Neuronal stem cell (in vitro differentiated cells): ENCODE data around the gene PAPLN.

ENCODE experiments used
- DNase-seq: peaks from one replicate; pipeline ENCODE4 v3.0.0-alpha.2; 2013; ENCODE audit warnings: low spot score
- H2AFZ ChIP-seq: one replicate; pipeline ENCODE4 v1.6.1; 2013; ENCODE audit warnings: mild to moderate bottlenecking, low read length, inconsistent platforms
- H2AK5ac ChIP-seq: 2 replicates; pipeline ENCODE4 v1.6.1; 2013; ENCODE audit warnings: low read depth, mild to moderate bottlenecking, inconsistent platforms, low read length, moderate library complexity, mixed read lengths
- H2BK120ac ChIP-seq: 2 replicates; pipeline ENCODE4 v1.6.1; 2013; ENCODE audit warnings: low read depth, mild to moderate bottlenecking, inconsistent platforms, low read length, moderate library complexity, mixed read lengths
- H2BK12ac ChIP-seq: one replicate; pipeline ENCODE4 v1.6.1; 2013; ENCODE audit warnings: low read length, inconsistent platforms
- H2BK15ac ChIP-seq: 2 replicates; pipeline ENCODE4 v1.6.1; 2013; ENCODE audit warnings: mild to moderate bottlenecking, low read length, inconsistent platforms, mixed read lengths
- H2BK5ac ChIP-seq: one replicate; pipeline ENCODE4 v1.6.1; 2013; ENCODE audit warnings: inconsistent platforms, mild to moderate bottlenecking, low read length, moderate library complexity
- H3K14ac ChIP-seq: one replicate; pipeline ENCODE4 v1.6.1; 2013; ENCODE audit warnings: low read length, inconsistent platforms
- H3K18ac ChIP-seq: 2 replicates; pipeline ENCODE4 v1.6.1; 2013; ENCODE audit warnings: low read length, inconsistent platforms
- H3K23ac ChIP-seq: 2 replicates; pipeline ENCODE4 v1.6.1; 2013; ENCODE audit warnings: low read depth, mild to moderate bottlenecking, mixed read lengths, low read length, inconsistent platforms; ENCODE audit not compliant: poor library complexity
- H3K27ac ChIP-seq: replicated peaks from 3 replicates; pipeline ENCODE4 v1.5.1; 2013; ENCODE audit warnings: low read length, inconsistent platforms
- H3K27me3 ChIP-seq, 3 experiments: 2 replicates each; pipeline ENCODE4 v1.6.1; 2013; ENCODE audit warnings: low read length in 3 of 3, mild to moderate bottlenecking in 2 of 3, inconsistent platforms in 1 of 3, low read depth in 1 of 3, mixed read lengths in 1 of 3, moderate library complexity in 1 of 3; ENCODE audit not compliant: control insufficient read depth in 3 of 3, insufficient read depth in 3 of 3
- H3K36me3 ChIP-seq, 2 donors: replicated peaks in 1 of 2; 2 replicates each; pipeline ENCODE4 v1.6.1; 2013; ENCODE audit warnings: low read length in 2 of 2; ENCODE audit not compliant: control insufficient read depth in 2 of 2, insufficient read depth in 2 of 2
- H3K4ac ChIP-seq: 2 replicates; pipeline ENCODE4 v1.6.1; 2013; ENCODE audit warnings: inconsistent platforms, mild to moderate bottlenecking, low read length, moderate library complexity
- H3K4me1 ChIP-seq, 2 donors: 1 replicate in 1 of 2; 2 replicates in 1 of 2; pipeline ENCODE4 v1.6.1; 2013; ENCODE audit warnings: low read length in 2 of 2, low read depth in 1 of 2; ENCODE audit not compliant: control insufficient read depth in 2 of 2, insufficient read depth in 1 of 2
- H3K4me2 ChIP-seq: one replicate; pipeline ENCODE4 v1.6.1; 2013; ENCODE audit warnings: mild to moderate bottlenecking, low read length, inconsistent platforms; ENCODE audit not compliant: insufficient read depth, poor library complexity, severe bottlenecking
- H3K4me3 ChIP-seq, 2 donors: 2 replicates each; pipeline ENCODE4 v1.5.1; 2013; ENCODE audit warnings: low read length in 2 of 2, mild to moderate bottlenecking in 2 of 2, inconsistent platforms in 1 of 2, moderate library complexity in 1 of 2
- H3K79me1 ChIP-seq: one replicate; pipeline ENCODE4 v1.6.1; 2013; ENCODE audit warnings: low read depth, mild to moderate bottlenecking, inconsistent platforms, low read length, moderate library complexity
- H3K9ac ChIP-seq: one replicate; pipeline ENCODE4 v1.6.1; 2013; ENCODE audit warnings: mild to moderate bottlenecking, low read depth, low read length, inconsistent platforms; ENCODE audit not compliant: poor library complexity
- H3K9me3 ChIP-seq, 2 donors: replicated peaks in 1 of 2; 2 replicates each; pipeline versions ENCODE3 to v1.6.1; 2013; ENCODE audit warnings: low read length in 2 of 2, mild to moderate bottlenecking in 2 of 2, inconsistent platforms in 1 of 2, low read depth in 1 of 2, mixed read lengths in 1 of 2, moderate library complexity in 1 of 2; ENCODE audit not compliant: control insufficient read depth in 2 of 2, insufficient read depth in 1 of 2
- H4K8ac ChIP-seq: one replicate; pipeline ENCODE4 v1.6.1; 2013; ENCODE audit warnings: low read depth, mild to moderate bottlenecking, inconsistent platforms, low read length, moderate library complexity
- H4K91ac ChIP-seq: one replicate; pipeline ENCODE4 v1.6.1; 2013; ENCODE audit warnings: low read length, low read depth, mild to moderate bottlenecking, inconsistent platforms; ENCODE audit not compliant: poor library complexity
- WGBS, 2 donors: extraction: QIAGEN DNeasy Blood & Tissue Kit; methylation state at CpG; one replicate each; pipeline ENCODE4 v1.1.7; 2013; ENCODE audit warnings: missing lambda C conversion rate in 2 of 2, mixed read lengths in 1 of 2; ENCODE audit not compliant: insufficient read length in 2 of 2, insufficient replicate concordance in 1 of 2; ENCODE audit errors: extremely low coverage in 2 of 2; 5-methylcytosine and 5-hydroxymethylcytosine counted together

The PAPLN gene

GRCh38 chr14:73221945-73222344 lies 15.4 kb upstream of the PAPLN start:
- Histone ChIP-seq H3K27ac (no peak overlapping the region), H3K4ac (no peak overlapping the region), H3K9me3 (no peaks in the 10 kb centered on the region), H2BK5ac (no peak overlapping the region), H3K14ac (no peak overlapping the region), H3K18ac (no peak overlapping the region), H3K4me1 (peaks cover 0 to 8% of the 10 kb centered on the region in 2 donors), H3K9ac (no peak overlapping the region), H2BK15ac (no peak overlapping the region), H3K4me2 (no peak overlapping the region), H3K36me3 (peaks cover 10 to 76% of the 10 kb centered on the region in 2 donors), H3K27me3 (no peaks in the 10 kb centered on the region), H3K4me3 (no peak overlapping the region), H2BK12ac (no peak overlapping the region), H3K23ac (no peak overlapping the region), H3K79me1 (no peaks in the 10 kb centered on the region), H4K8ac (no peak overlapping the region), H2AFZ (no peak overlapping the region), H4K91ac (no peak overlapping the region), H2BK120ac (no peak overlapping the region), H2AK5ac (no peak overlapping the region)
- no CpG with 5 or more reads among the region's 2 CpGs for WGBS, 2 donors
- DNase-seq: no peak

- Histone ChIP-seq H3K18ac (no peak overlapping the region), H2BK12ac (no peak overlapping the region), H3K14ac (no peak overlapping the region), H3K4me1 (peaks cover 2 to 8% of the 10 kb centered on the region in 2 donors), H2AK5ac (no peak overlapping the region), H4K8ac (no peak overlapping the region), H3K4me3 (no peak overlapping the region), H2BK5ac (no peak overlapping the region), H3K4ac (no peak overlapping the region), H3K23ac (no peak overlapping the region), H3K27me3 (no peaks in the 10 kb centered on the region), H3K9me3 (no peaks in the 10 kb centered on the region), H3K9ac (no peak overlapping the region), H3K36me3 (peaks cover 6 to 67% of the 10 kb centered on the region in 2 donors), H3K79me1 (no peaks in the 10 kb centered on the region), H2BK15ac (no peak overlapping the region), H2AFZ (no peak overlapping the region), H3K4me2 (no peak overlapping the region), H2BK120ac (no peak overlapping the region), H4K91ac (no peak overlapping the region), H3K27ac (no peak overlapping the region)
- DNase-seq: no peak
- WGBS, 2 donors: no CpG with 5 or more reads among the region's 5 CpGs
Measured at GRCh38 chr14:73223049-73223448, 14.3 kb upstream of the PAPLN start.

GRCh38 chr14:73225496-73225895 lies 11.8 kb upstream of the PAPLN start:
- no peaks in the 10 kb centered on the region for H3K79me1 ChIP-seq
- H3K23ac ChIP-seq: no peak overlapping the region
- no CpG with 5 or more reads among the region's 4 CpGs for WGBS, 2 donors

GRCh38 chr14:73227812-73228781 lies 9.2 kb upstream of the PAPLN start:
- no peak overlapping the region for H3K4ac ChIP-seq
- no peak overlapping the region for H3K23ac ChIP-seq
- peak overlapping the region; percentile 36 for H3K18ac ChIP-seq
- no peak for DNase-seq
- H3K79me1 ChIP-seq: no peaks in the 10 kb centered on the region
- no peak overlapping the region for H2AK5ac ChIP-seq
- no peak overlapping the region for H2BK120ac ChIP-seq
- H2AFZ ChIP-seq: no peak overlapping the region
- H3K9me3 ChIP-seq: no peaks in the 10 kb centered on the region
- no peaks in the 10 kb centered on the region for H3K27me3 ChIP-seq
- no peak overlapping the region for H2BK12ac ChIP-seq
- peak overlapping the region; percentile 37 for H2BK15ac ChIP-seq
- peaks cover 0 to 16% of the 10 kb centered on the region in 2 donors for H3K36me3 ChIP-seq
- WGBS, 2 donors: no CpG with 5 or more reads among the region's 25 CpGs
- no peak overlapping the region for H3K27ac ChIP-seq
- no peak overlapping the region for H3K4me2 ChIP-seq
- H3K4me3 ChIP-seq: no peak overlapping the region
- peaks cover 7 to 19% of the 10 kb centered on the region in 2 donors for H3K4me1 ChIP-seq
- no peak overlapping the region for H4K8ac ChIP-seq
- H3K14ac ChIP-seq: no peak overlapping the region
- no peak overlapping the region for H2BK5ac ChIP-seq
- H3K9ac ChIP-seq: no peak overlapping the region
- H4K91ac ChIP-seq: no peak overlapping the region

More at GRCh38 chr14:73225496-73225895, 11.8 kb upstream of the PAPLN start:
- Histone ChIP-seq H2BK15ac (no peak overlapping the region), H3K27me3 (no peaks in the 10 kb centered on the region), H2AK5ac (no peak overlapping the region), H2AFZ (no peak overlapping the region), H3K4ac (no peak overlapping the region), H2BK5ac (no peak overlapping the region), H3K36me3 (peaks cover 0 to 42% of the 10 kb centered on the region in 2 donors), H3K14ac (no peak overlapping the region), H3K18ac (no peak overlapping the region), H3K27ac (no peak overlapping the region), H3K4me1 (peaks cover 2 to 9% of the 10 kb centered on the region in 2 donors), H4K8ac (no peak overlapping the region), H3K4me3 (no peak overlapping the region), H4K91ac (no peak overlapping the region), H2BK120ac (no peak overlapping the region), H3K9ac (no peak overlapping the region), H2BK12ac (no peak overlapping the region), H3K4me2 (no peak overlapping the region), H3K9me3 (no peaks in the 10 kb centered on the region)
- DNase-seq: no peak
